ENCODE results near the gene PIEZO2.

Gene PIEZO2

GRCh38 chr18:10833656-10834055 is 315.7 kb downstream of the PIEZO2 start:
- ATAC-seq, result no peak
- TF ChIP-seq CSDC2 (CRISPR knock-in tag; IDR thresholded peaks at IDR 0.05), result no peak
- TF ChIP-seq PPARA (CRISPR knock-in tag; IDR thresholded peaks at IDR 0.05; ENCODE audit: borderline replicate concordance), result no peak
- TF ChIP-seq OSR1 (CRISPR knock-in tag; IDR thresholded peaks at IDR 0.05), result no peak
- TF ChIP-seq ZNF8 (CRISPR knock-in tag; IDR thresholded peaks at IDR 0.05), result no peak
- TF ChIP-seq TSHZ2 (CRISPR knock-in tag; IDR thresholded peaks at IDR 0.05), result no peak
- no peak for TF ChIP-seq RARB (CRISPR knock-in tag; IDR thresholded peaks at IDR 0.05)
- TF ChIP-seq TCF4 (CRISPR knock-in tag; IDR thresholded peaks at IDR 0.05; ENCODE audit: borderline replicate concordance), result no peak
- no peak for TF ChIP-seq ARNTL (CRISPR knock-in tag; IDR thresholded peaks at IDR 0.05; ENCODE audit: borderline replicate concordance, low read depth)
- no peak for TF ChIP-seq POU6F1 (CRISPR knock-in tag; IDR thresholded peaks at IDR 0.05; ENCODE audit: borderline replicate concordance, low read depth)
- TF ChIP-seq GLIS3 (CRISPR knock-in tag; IDR thresholded peaks at IDR 0.05), result no peak
- no peak for TF ChIP-seq ZC3H10 (CRISPR knock-in tag; IDR thresholded peaks at IDR 0.05)
- no peak for TF ChIP-seq CREB5 (CRISPR knock-in tag; IDR thresholded peaks at IDR 0.05; ENCODE audit: low read depth)
- TF ChIP-seq ZFP30 (CRISPR knock-in tag; IDR thresholded peaks at IDR 0.05), result no peak

- TF ChIP-seq PATZ1 (CRISPR knock-in tag; IDR thresholded peaks at IDR 0.05; ENCODE audit: borderline replicate concordance) (no peak), PPARA (CRISPR knock-in tag; IDR thresholded peaks at IDR 0.05; ENCODE audit: borderline replicate concordance) (no peak), POU6F1 (CRISPR knock-in tag; IDR thresholded peaks at IDR 0.05; ENCODE audit: borderline replicate concordance, low read depth) (no peak), TCF4 (CRISPR knock-in tag; IDR thresholded peaks at IDR 0.05; ENCODE audit: borderline replicate concordance) (no peak), ZFP30 (CRISPR knock-in tag; IDR thresholded peaks at IDR 0.05) (no peak), OSR1 (CRISPR knock-in tag; IDR thresholded peaks at IDR 0.05) (no peak), CREB5 (CRISPR knock-in tag; IDR thresholded peaks at IDR 0.05; ENCODE audit: low read depth) (no peak), SNAI2 (CRISPR knock-in tag; IDR thresholded peaks at IDR 0.05) (no peak), BACH2 (CRISPR knock-in tag; IDR thresholded peaks at IDR 0.05; ENCODE audit: borderline replicate concordance) (no peak)
- no peak for ATAC-seq
These were observed 323.0 kb downstream of the PIEZO2 start for GRCh38 chr18:10826400-10826799.

- no peak for ATAC-seq
- no peak for TF ChIP-seq ZFP30 (CRISPR knock-in tag; IDR thresholded peaks at IDR 0.05)
These were observed 326.9 kb downstream of the PIEZO2 start for GRCh38 chr18:10822456-10822855.

- ATAC-seq, result no peak
- TF ChIP-seq GLIS3 (CRISPR knock-in tag; IDR thresholded peaks at IDR 0.05) (no peak), ZNF565 (CRISPR knock-in tag; conservative IDR thresholded peaks at IDR 0.05; ENCODE audit: low read depth) (no peak), ZFP30 (CRISPR knock-in tag; IDR thresholded peaks at IDR 0.05) (no peak), ARNTL (CRISPR knock-in tag; IDR thresholded peaks at IDR 0.05; ENCODE audit: borderline replicate concordance, low read depth) (no peak), CSRNP3 (CRISPR knock-in tag; IDR thresholded peaks at IDR 0.05) (no peak), ISL1 (CRISPR knock-in tag; IDR thresholded peaks at IDR 0.05) (no peak), ZC3H10 (CRISPR knock-in tag; IDR thresholded peaks at IDR 0.05) (no peak), ESRRG (CRISPR knock-in tag; IDR thresholded peaks at IDR 0.05) (no peak), CSDC2 (CRISPR knock-in tag; IDR thresholded peaks at IDR 0.05) (no peak), POU6F1 (CRISPR knock-in tag; IDR thresholded peaks at IDR 0.05; ENCODE audit: borderline replicate concordance, low read depth) (no peak), TOX (CRISPR knock-in tag; IDR thresholded peaks at IDR 0.05; ENCODE audit: borderline replicate concordance) (no peak)
These were observed 328.7 kb downstream of the PIEZO2 start for GRCh38 chr18:10820681-10821080.

Data from SK-N-SH treated with all-trans-retinoic acid at 6 μM for 48 hours (cell line).